ENCODE results near the gene TARS2.

- TF ChIP-seq USF1 (CRISPR knock-in tag; IDR thresholded peaks at IDR 0.05) (no peak), IRF2 (CRISPR knock-in tag; IDR thresholded peaks at IDR 0.05; ENCODE audit: borderline replicate concordance, low read depth) (no peak), ZNF263 (CRISPR knock-in tag; IDR thresholded peaks at IDR 0.05; ENCODE audit: low read depth) (no peak), ZNF671 (CRISPR knock-in tag; IDR thresholded peaks at IDR 0.05) (no peak), STAT6 (CRISPR knock-in tag; conservative IDR thresholded peaks at IDR 0.05; ENCODE audit: low read depth) (no peak), E2F5 (CRISPR knock-in tag; IDR thresholded peaks at IDR 0.05) (no peak), ATF2 (CRISPR knock-in tag; IDR thresholded peaks at IDR 0.05; ENCODE audit: borderline replicate concordance, low read depth) (no peak), NFYB (CRISPR knock-in tag; conservative IDR thresholded peaks at IDR 0.05; ENCODE audit: low read depth) (no peak), HMGA2 (CRISPR knock-in tag; IDR thresholded peaks at IDR 0.05) (no peak), FOXP1 (CRISPR knock-in tag; IDR thresholded peaks at IDR 0.05; ENCODE audit: borderline replicate concordance) (no peak), ESRRA (CRISPR knock-in tag; IDR thresholded peaks at IDR 0.05; ENCODE audit: borderline replicate concordance) (no peak), MAX (CRISPR knock-in tag; IDR thresholded peaks at IDR 0.05) (no peak)
- TF ChIP-seq, protein P1, sequence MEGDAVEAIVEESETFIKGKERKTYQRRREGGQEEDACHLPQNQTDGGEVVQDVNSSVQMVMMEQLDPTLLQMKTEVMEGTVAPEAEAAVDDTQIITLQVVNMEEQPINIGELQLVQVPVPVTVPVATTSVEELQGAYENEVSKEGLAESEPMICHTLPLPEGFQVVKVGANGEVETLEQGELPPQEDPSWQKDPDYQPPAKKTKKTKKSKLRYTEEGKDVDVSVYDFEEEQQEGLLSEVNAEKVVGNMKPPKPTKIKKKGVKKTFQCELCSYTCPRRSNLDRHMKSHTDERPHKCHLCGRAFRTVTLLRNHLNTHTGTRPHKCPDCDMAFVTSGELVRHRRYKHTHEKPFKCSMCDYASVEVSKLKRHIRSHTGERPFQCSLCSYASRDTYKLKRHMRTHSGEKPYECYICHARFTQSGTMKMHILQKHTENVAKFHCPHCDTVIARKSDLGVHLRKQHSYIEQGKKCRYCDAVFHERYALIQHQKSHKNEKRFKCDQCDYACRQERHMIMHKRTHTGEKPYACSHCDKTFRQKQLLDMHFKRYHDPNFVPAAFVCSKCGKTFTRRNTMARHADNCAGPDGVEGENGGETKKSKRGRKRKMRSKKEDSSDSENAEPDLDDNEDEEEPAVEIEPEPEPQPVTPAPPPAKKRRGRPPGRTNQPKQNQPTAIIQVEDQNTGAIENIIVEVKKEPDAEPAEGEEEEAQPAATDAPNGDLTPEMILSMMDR (IDR thresholded peaks at IDR 0.05), result no peak
- TF ChIP-seq, protein P2, sequence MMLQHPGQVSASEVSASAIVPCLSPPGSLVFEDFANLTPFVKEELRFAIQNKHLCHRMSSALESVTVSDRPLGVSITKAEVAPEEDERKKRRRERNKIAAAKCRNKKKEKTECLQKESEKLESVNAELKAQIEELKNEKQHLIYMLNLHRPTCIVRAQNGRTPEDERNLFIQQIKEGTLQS (CRISPR knock-in tag; conservative IDR thresholded peaks at IDR 0.05), result no peak
Observed at GRCh38 chr1:150479370-150479769, 7.8 kb upstream of the TARS2 start.

Measured in WTC11 (cell line).